DMS 273 (cell line): Measurements from ENCODE around the gene LHCGR.
"Not testable (repeated sequence)": the region's sequence is repeated elsewhere in the genome, so short reads cannot be mapped to it uniquely, and the experiment has no call there.

ENCODE experiments used
- DNase-seq: peaks from one replicate; lab custom pipeline; 2025; ENCODE audit not compliant: unreplicated experiment; lab: John Stamatoyannopoulos, UW

LHCGR gene

GRCh38 chr2:48713647-48714046 lies 41.9 kb downstream of the LHCGR start:
- DNase-seq, result no peak

- no peak for DNase-seq
Observed at GRCh38 chr2:48712151-48712550, 43.4 kb downstream of the LHCGR start.

- no peak for DNase-seq
Observed at GRCh38 chr2:48711343-48711742, 44.2 kb downstream of the LHCGR start.

GRCh38 chr2:48709096-48710034 lies 46.2 kb downstream of the LHCGR start:
- no peak for DNase-seq

- no peak for DNase-seq
Observed at GRCh38 chr2:48707466-48707865, 48.1 kb downstream of the LHCGR start.

- DNase-seq, result not testable (repeated sequence)
Observed at GRCh38 chr2:48703621-48704020, 51.9 kb downstream of the LHCGR start.

- DNase-seq, result no peak
Observed at GRCh38 chr2:48699348-48699930, 56.1 kb downstream of the LHCGR start.

- no peak for DNase-seq
Observed at GRCh38 chr2:48696881-48697280, 58.6 kb downstream of the LHCGR start.

- DNase-seq, result no peak
Observed at GRCh38 chr2:48695991-48696390, 59.5 kb downstream of the LHCGR start.

- DNase-seq, result no peak
Observed at GRCh38 chr2:48694149-48694548, 61.4 kb downstream of the LHCGR start.

GRCh38 chr2:48693645-48694044 lies 61.9 kb downstream of the LHCGR start:
- DNase-seq, result no peak

- DNase-seq, result no peak
Observed at GRCh38 chr2:48693066-48693465, 62.5 kb downstream of the LHCGR start.

GRCh38 chr2:48691935-48692691 lies 63.4 kb downstream of the LHCGR start:
- no peak for DNase-seq

GRCh38 chr2:48685126-48685525 lies 70.4 kb downstream of the LHCGR start:
- DNase-seq, result no peak

- DNase-seq, result no peak
Observed at GRCh38 chr2:48677450-48677849, 78.1 kb downstream of the LHCGR start.

- no peak for DNase-seq
Observed at GRCh38 chr2:48674933-48675332, 80.6 kb downstream of the LHCGR start.

- no peak for DNase-seq
Observed at GRCh38 chr2:48673581-48673980, 81.9 kb downstream of the LHCGR start.

GRCh38 chr2:48668992-48669391 lies 86.5 kb downstream of the LHCGR start:
- DNase-seq, result no peak

GRCh38 chr2:48651158-48651790 lies 104.2 kb downstream of the LHCGR start:
- DNase-seq, result no peak

- DNase-seq, result no peak
Observed at GRCh38 chr2:48638261-48638660, 117.3 kb downstream of the LHCGR start.
